KG1 (cell line): ENCODE data around the gene ADAP1.
A peak's percentile ranks its signal among the peaks of the same experiment; 100 is the strongest.
"Not testable (repeated sequence)": the region's sequence is repeated elsewhere in the genome, so short reads cannot be mapped to it uniquely, and the experiment has no call there.

ENCODE experiments used
- DNase-seq: peaks from one replicate; lab custom pipeline; 2025; lab: John Stamatoyannopoulos, UW

Gene ADAP1

GRCh38 chr7:880450-880849 lies 74.0 kb downstream of the ADAP1 start:
- no peak for DNase-seq

- no peak for DNase-seq
Measured at GRCh38 chr7:879706-880105, 74.8 kb downstream of the ADAP1 start.

GRCh38 chr7:879093-879492 lies 75.4 kb downstream of the ADAP1 start:
- DNase-seq, result no peak

- DNase-seq, result no peak
Measured at GRCh38 chr7:877312-878232, 76.9 kb downstream of the ADAP1 start.

- DNase-seq, result no peak
Measured at GRCh38 chr7:876972-877311, 77.5 kb downstream of the ADAP1 start.

- peak; percentile 78 for DNase-seq
Measured at GRCh38 chr7:876077-876971, 78.2 kb downstream of the ADAP1 start, which contains the start of gene GET4. Gene GET4, plus strand, starts transcription at chr7:876554. Its CDS starts 92 bp downstream, at chr7:876646.

- DNase-seq, result no peak
Measured at GRCh38 chr7:875476-876076, 78.9 kb downstream of the ADAP1 start.

- DNase-seq, result no peak
Measured at GRCh38 chr7:875051-875450, 79.4 kb downstream of the ADAP1 start.

GRCh38 chr7:874031-874749 lies 80.3 kb downstream of the ADAP1 start:
- DNase-seq, result no peak

GRCh38 chr7:873367-874002 lies 81.0 kb downstream of the ADAP1 start:
- peak; percentile 65 for DNase-seq

- DNase-seq, result not testable (repeated sequence)
Measured at GRCh38 chr7:872685-873084, 81.8 kb downstream of the ADAP1 start.

- no peak for DNase-seq
Measured at GRCh38 chr7:871900-872537, 82.5 kb downstream of the ADAP1 start.

- no peak for DNase-seq
Measured at GRCh38 chr7:869348-869747, 85.1 kb downstream of the ADAP1 start.

- DNase-seq, result no peak
Measured at GRCh38 chr7:868189-868486, 86.3 kb downstream of the ADAP1 start.

- no peak for DNase-seq
Measured at GRCh38 chr7:867406-868188, 86.9 kb downstream of the ADAP1 start.

GRCh38 chr7:867001-867405 lies 87.5 kb downstream of the ADAP1 start:
- no peak for DNase-seq

- DNase-seq, result no peak
Measured at GRCh38 chr7:865921-866320, 88.6 kb downstream of the ADAP1 start.

- DNase-seq, result no peak
Measured at GRCh38 chr7:863106-863505, 91.4 kb downstream of the ADAP1 start.

GRCh38 chr7:862157-862556 lies 92.3 kb downstream of the ADAP1 start:
- no peak for DNase-seq

GRCh38 chr7:861222-861621 lies 93.3 kb downstream of the ADAP1 start:
- DNase-seq, result no peak
